GM21723 (cell line): ENCODE data around the gene CIAO1.
"Not testable (repeated sequence)": the region's sequence is repeated elsewhere in the genome, so short reads cannot be mapped to it uniquely, and the experiment has no call there.

ENCODE experiments used
- ATAC-seq: cut with Tn5 transposase; IDR thresholded peaks from one replicate; pipeline ENCODE4 v1.9.1; 2021; ENCODE audit warnings: mild to moderate bottlenecking, moderate library complexity; ENCODE audit not compliant: unreplicated experiment

The CIAO1 gene

DNA sequence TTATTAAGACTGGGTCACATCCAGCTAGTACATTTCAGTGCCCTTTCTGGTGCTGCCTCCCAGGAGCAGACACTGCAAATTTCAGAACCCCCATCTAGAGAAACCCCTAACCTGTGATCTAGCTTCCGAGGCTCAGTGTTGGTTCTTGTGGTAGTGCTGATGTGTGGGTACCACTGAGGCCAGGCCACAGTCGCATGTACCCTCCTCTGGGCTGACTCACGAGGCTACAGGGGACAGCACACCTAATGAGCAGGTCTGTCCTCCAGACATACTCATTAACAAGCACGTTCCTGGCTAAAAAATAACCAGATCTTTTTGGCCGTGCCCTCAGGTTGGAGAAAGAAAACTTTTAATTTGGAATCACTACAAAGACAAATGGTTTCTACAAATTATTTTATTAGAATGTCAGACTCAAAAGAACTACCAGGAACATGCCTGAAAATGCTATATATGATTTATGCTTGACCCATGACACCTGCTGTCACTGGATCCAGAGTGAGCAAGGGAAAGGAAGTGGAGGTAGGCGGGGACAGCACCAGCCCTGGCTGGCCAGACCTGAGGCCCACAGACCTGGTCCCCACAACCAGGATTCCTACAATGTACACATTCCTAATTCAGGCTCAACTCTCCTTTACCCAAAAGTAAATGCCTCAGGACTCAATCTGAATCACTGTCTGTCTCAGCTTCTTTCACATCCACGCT is 8.5 kb downstream of the CIAO1 start:
- ATAC-seq: no peak

- no peak for ATAC-seq
Measured at GRCh38 chr2:96276787-96277499, 10.9 kb downstream of the CIAO1 start.

DNA sequence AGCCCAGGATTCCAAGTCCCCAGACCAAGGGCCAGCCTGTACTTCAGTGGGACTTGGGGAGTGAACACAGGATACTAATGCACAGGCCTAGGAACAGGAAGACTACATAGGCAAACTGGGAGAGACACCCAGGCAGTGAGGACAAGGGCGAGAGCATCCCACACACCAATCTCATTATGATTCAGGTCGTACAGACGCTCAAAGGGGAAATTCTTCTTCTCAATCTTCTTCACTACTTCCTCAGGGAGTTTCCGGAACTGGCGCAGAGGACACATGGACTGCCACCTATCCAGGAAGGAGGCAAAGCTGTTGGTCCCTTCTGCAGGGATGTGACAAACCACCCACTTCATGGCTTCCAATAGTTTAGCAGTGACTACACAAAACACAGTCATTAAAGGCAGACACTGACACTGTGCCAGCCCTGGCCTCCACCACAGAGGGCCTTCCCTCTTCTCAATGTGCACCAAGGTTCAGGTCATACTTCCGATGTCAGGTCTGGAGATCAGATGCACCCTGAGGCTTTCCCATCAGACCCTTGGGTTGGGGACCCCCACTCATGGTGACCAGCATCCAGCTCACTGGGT is 21.3 kb downstream of the CIAO1 start:
- no peak for ATAC-seq

- ATAC-seq: no peak
Measured at GRCh38 chr2:96291751-96292150, 25.7 kb downstream of the CIAO1 start.

DNA sequence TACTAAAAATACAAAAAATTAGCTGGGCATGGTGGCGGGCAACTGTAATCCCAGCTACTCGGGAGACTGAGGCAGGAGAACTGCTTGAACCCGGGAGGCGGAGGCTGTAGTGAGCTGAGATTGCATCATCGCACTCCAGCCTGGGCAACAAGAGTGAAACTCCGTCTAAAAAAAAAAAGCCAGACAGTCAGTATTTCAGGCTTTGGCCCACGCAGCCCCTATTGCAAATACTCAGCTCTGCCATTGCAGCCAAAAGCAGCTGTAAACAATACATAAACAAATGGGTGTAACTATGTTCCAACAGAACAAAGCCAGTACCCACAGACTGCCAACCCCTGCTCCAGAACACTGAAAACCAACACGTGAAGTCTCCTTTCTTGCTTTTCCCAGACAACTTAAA is 28.2 kb downstream of the CIAO1 start:
- not testable (repeated sequence) for ATAC-seq

DNA sequence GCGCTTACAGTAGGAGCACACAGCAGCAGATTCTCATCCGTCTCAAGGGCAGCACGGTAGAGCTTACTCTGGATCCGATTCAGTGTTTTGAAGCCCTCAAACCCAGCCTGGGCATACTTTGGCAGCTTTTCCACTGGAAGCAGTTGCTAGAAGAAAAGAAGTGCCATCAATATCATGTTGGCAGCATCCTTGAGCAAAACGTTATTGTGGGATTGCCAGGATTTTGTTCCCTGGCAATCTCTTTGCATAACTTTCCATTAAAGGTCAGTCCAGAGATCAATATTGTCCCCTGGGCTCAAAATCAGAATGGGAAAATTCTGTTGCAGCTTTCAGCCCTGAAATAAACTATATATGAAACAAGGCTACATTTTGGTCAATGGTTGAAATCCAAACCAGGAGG is 30.9 kb downstream of the CIAO1 start:
- ATAC-seq: no peak

GRCh38 chr2:96301865-96302264 is 35.8 kb downstream of the CIAO1 start:
- no peak for ATAC-seq

DNA sequence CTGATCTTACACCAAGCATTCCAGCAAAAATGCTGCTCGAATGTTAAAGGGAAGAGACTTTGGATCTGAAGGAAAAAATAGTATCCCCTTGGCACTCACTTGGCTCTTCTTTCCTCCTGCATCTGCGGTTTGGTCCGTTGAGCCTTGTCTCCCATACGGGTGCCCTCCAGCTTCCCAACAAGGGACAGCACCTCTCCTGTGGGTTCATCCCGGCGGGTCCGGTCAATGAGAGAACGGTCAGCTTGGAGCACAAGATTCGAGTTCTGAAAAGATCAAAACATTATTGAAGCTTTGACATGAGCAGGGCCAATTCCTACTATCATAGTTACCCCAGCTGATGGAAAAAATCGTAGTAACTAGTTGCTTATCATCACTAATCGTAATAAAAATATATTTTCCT is 38.6 kb downstream of the CIAO1 start:
- no peak for ATAC-seq

DNA sequence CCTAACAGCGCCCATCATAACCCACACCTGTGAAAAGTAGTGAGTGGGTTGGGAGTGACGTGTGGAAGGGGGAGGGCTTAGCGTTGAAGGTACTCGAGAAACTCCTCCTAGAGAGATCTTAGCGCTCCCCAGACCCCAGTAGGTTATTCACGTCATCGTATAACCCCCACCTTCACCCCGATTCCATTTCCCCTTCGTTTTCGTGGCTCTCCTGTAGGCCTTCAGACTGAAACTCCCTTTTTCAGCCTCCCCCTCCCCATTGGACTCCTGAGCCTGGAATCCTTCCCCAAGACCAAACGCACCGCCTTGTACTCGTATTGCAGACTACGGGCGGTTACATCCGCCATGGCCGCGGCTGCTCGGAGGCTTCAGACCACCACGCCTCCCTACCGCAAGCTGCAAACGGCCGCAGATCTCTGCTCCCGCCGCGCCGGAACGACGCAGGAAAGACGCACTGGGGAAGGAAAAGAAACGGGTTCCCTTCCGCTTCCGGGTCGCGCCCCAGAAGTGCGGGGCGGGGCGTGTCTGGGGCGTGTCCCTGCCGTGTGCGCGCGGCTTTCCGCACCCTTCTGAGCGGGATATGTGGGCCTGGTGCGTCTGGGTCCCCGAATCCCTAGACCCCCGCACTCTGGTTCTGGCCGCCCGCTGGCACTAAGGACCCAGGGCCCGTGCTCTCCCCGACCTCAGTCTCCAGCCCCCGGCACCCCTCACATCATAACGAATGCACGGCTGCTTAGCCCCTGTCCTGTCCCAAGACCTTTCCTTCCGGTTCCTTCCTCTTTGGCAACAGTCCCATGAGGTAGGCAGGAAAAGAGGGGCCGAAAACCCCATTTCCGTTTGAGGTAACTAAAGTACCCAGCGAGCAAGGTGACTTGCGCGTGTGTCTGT is 39.3 kb downstream of the CIAO1 start, which contains the start of gene SNRNP200:
SNRNP200 (minus strand) TSS at position 456 of the 888 bp plus-strand sequence; CDS start at position 347, 109 bp downstream.
- peak; percentile 88 for ATAC-seq

DNA sequence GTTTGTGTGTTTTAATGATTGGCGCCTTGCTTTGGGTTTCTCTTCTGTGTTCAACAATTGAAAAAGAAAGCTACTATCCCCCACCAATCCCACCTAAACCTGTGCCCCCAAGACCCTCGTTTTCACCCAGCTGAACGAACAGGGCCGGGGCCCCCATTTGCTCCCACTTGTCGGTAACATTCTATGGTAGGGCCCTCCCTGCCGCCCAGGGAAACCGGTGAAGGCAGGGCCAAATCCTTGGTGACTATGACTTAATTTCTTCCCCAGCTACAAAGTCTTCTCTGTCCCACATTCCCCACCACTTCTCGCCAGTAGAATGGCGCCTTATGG is 39.9 kb downstream of the CIAO1 start:
- ATAC-seq: no peak

DNA sequence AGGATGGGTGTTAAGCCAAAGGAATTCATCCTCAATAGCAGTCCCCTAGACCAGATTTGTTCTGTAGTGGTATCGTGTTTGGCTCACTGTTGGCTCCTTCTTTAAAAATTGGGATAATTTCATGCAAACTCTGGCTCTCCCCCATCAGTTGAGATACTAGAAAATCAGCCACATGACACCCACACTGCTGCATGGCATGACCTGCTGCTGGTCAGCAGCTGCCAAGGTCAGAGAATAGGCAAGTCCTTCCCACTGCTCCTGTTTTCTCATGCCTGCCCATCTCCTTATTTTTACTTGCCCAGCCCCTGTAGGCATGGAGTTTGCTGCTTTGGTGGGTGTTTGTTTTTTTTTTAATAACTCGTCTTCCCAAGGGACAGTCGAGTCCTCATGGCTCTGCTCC is 40.3 kb downstream of the CIAO1 start:
- ATAC-seq: no peak

DNA sequence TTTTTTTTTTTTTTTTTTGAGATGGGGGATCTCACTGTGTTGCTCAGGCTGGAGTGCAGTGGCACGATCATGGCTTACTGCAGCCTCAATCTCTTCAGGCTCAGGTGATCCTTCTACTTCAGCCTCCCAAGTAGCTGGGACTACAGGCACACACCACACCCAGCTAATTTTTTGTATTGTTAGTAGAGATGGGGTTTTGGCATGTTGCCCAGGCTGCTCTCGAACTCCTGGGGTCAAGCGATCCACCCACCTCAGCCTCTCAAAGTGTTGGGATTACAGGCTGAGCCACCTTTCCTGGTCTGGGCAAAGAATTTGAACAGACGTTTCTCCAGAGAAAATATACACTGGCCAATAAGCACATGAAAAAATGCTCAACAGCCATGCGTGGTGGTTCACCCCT is 42.2 kb downstream of the CIAO1 start:
- ATAC-seq: no peak

DNA sequence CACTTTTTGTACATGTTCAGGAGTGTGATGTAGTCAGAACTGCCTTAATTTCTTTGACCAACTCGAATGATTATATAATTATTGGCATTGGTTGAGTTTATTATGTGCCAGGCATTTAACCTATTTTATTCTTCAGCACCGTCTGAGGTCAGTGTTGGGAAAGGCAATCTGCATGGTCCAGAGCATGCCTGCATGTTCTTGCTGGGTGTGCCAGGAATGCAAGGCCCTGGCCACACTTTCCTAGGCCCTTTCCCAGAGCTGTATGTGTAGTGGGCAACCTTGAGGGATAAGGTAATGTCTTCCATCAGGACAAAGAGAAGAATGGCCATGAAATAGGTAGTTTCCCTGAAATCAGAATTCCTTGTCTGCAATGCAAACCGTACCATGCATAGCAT is 49.0 kb downstream of the CIAO1 start:
- ATAC-seq: no peak

GRCh38 chr2:96315400-96316071 is 49.5 kb downstream of the CIAO1 start:
- ATAC-seq: no peak

GRCh38 chr2:96316999-96317398 is 51.0 kb downstream of the CIAO1 start:
- ATAC-seq: no peak

- no peak for ATAC-seq
Measured at GRCh38 chr2:96317584-96317997, 51.6 kb downstream of the CIAO1 start.

- ATAC-seq: no peak
Measured at GRCh38 chr2:96318723-96319122, 52.7 kb downstream of the CIAO1 start.

DNA sequence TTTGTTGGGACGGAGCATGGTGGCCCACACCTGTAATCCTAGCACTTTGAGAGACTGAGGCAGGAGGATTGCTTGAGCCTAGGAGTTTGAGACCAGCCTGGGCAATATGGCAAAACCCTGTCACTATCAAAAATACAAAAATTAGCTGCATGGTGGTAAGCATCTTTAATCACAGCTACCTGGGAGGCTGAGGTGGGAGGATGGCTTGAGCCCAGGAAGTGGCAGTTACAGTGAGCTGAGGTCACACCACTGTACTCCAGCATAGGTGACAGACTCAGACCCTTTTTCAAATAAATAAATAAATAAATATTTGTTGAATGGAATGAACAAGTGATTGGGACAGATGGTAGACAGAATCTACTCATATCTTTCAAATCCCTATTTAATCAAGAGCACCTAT is 53.4 kb downstream of the CIAO1 start:
- no peak for ATAC-seq

DNA sequence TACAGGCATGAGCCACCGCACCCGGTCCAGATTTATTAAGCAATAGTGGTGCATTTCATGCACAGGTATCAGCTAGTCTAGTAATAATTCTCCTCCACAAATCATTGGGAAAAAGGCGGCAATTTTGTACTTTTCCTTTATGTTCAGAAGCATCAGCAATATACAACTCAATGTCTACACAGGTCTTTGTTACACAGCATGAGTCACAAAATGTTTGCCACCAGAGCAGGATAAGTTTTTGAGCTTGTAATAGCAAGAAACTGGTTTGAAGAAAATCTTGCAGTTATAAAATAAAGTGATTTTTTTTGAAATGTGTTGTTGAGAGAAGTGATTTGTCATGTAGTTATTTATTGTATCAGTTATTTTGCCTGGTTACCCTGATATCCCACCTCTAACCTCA is 54.3 kb downstream of the CIAO1 start:
- ATAC-seq: no peak

- peak; percentile 24 for ATAC-seq
Measured at GRCh38 chr2:96320728-96321622, 55.0 kb downstream of the CIAO1 start.
